D341Med (cell line): Measurements from ENCODE around the gene DOCK8.

Experiments used
- DNase-seq: peaks from one replicate; pipeline ENCODE4 v3.0.0; 2012; ENCODE audit warnings: low spot score

Gene DOCK8

GRCh38 chr9:419571-420171 is 205.0 kb downstream of the DOCK8 start:
- DNase-seq, result no peak

GRCh38 chr9:421896-422295 is 207.2 kb downstream of the DOCK8 start:
- no peak for DNase-seq

GRCh38 chr9:426264-426663 is 211.6 kb downstream of the DOCK8 start:
- no peak for DNase-seq

- no peak for DNase-seq
These were observed 212.3 kb downstream of the DOCK8 start for GRCh38 chr9:426976-427375.

- DNase-seq, result no peak
These were observed 217.0 kb downstream of the DOCK8 start for GRCh38 chr9:431701-432100.

- DNase-seq, result no peak
These were observed 221.8 kb downstream of the DOCK8 start for GRCh38 chr9:436482-436881.

- no peak for DNase-seq
These were observed 222.4 kb downstream of the DOCK8 start for GRCh38 chr9:437066-437465.

GRCh38 chr9:437574-438001 is 222.9 kb downstream of the DOCK8 start:
- DNase-seq, result no peak

- DNase-seq, result no peak
These were observed 223.4 kb downstream of the DOCK8 start for GRCh38 chr9:438066-438465.

- no peak for DNase-seq
These were observed 224.5 kb downstream of the DOCK8 start for GRCh38 chr9:438961-439768.

- DNase-seq, result no peak
These were observed 226.5 kb downstream of the DOCK8 start for GRCh38 chr9:441126-441525.

GRCh38 chr9:444528-444927 is 229.9 kb downstream of the DOCK8 start:
- no peak for DNase-seq

- no peak for DNase-seq
These were observed 230.4 kb downstream of the DOCK8 start for GRCh38 chr9:445033-445432.

- no peak for DNase-seq
These were observed 231.5 kb downstream of the DOCK8 start for GRCh38 chr9:446074-446699.

GRCh38 chr9:447230-448025 is 232.8 kb downstream of the DOCK8 start:
- DNase-seq, result no peak

GRCh38 chr9:450057-450456 is 235.4 kb downstream of the DOCK8 start:
- no peak for DNase-seq

- DNase-seq, result no peak
These were observed 235.9 kb downstream of the DOCK8 start for GRCh38 chr9:450561-450960.

- no peak for DNase-seq
These were observed 239.2 kb downstream of the DOCK8 start for GRCh38 chr9:453832-454231.

- DNase-seq, result no peak
These were observed 241.7 kb downstream of the DOCK8 start for GRCh38 chr9:456365-456764.

GRCh38 chr9:458590-458989 is 243.9 kb downstream of the DOCK8 start:
- no peak for DNase-seq

- no peak for DNase-seq
These were observed 245.1 kb downstream of the DOCK8 start for GRCh38 chr9:459491-460444.
